Measurements from ENCODE around the gene GTF2A1. TPM values are rescaled to one million over a fixed set of nuclear protein-coding genes. Genes with fewer than 3 reads are reported as not detected.

The GTF2A1 gene
- total and polyA plus RNA-seq, 2 experiments from 2014 or later: 3.8 to 25.1 TPM

DNA sequence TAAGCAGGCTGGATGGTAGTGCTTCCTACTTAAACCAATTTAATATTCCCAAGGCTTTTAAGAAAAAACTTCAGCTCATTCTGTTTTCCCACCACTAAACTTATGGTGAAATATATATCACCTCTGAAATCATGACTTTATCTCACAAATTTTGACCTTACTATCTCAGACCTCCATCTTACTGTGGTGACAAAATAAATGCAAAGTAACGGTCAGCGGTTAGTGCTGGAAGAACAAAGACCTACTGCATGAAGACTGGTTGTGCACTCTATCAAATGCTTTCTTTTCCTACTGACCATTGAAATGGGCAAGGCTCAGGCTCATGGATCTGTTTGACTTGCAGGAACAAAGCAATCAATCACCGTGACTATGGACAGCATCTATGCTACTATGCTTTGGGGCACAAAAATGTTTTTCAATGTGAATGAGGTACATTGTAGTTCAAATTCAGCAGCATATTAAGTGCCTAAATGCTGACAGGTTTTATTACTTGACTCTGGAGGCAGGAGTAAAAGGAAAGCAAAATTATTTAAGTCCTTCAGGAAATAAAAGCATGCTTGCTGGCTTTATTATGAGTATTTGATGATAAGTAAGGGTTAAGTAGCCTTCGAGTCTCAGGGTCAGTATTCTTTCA is 43.1 kb upstream of the GTF2A1 start:
- Histone ChIP-seq H3K79me2 (no peaks in the 10 kb centered on the region), H2AFZ (no peak overlapping the region), H3K4me2 (no peak overlapping the region), H3K36me3 (replicated peaks; ENCODE audit: insufficient read depth, low read depth) (no peaks in the 10 kb centered on the region), H3K9me3 (ENCODE audit: low read depth) (no peaks in the 10 kb centered on the region), H3K4me1 (ENCODE audit: insufficient read depth) (no peaks in the 10 kb centered on the region), H3K4me3 (no peak overlapping the region), H4K20me1 (ENCODE audit: insufficient read depth, poor library complexity, severe bottlenecking) (no peaks in the 10 kb centered on the region), H3K9me2 (replicated peaks; ENCODE audit: insufficient read depth) (no peaks in the 10 kb centered on the region), H3K27ac (no peak overlapping the region), H3K27me3 (no peaks in the 10 kb centered on the region)
- WGBS (ENCODE audit: low lambda C conversion rate, missing lambda C conversion rate): 81% methylated on average over 4 of the region's 4 CpGs
- no peak for DNase-seq (ENCODE audit: low spot score)
- TF ChIP-seq, protein P1, sequence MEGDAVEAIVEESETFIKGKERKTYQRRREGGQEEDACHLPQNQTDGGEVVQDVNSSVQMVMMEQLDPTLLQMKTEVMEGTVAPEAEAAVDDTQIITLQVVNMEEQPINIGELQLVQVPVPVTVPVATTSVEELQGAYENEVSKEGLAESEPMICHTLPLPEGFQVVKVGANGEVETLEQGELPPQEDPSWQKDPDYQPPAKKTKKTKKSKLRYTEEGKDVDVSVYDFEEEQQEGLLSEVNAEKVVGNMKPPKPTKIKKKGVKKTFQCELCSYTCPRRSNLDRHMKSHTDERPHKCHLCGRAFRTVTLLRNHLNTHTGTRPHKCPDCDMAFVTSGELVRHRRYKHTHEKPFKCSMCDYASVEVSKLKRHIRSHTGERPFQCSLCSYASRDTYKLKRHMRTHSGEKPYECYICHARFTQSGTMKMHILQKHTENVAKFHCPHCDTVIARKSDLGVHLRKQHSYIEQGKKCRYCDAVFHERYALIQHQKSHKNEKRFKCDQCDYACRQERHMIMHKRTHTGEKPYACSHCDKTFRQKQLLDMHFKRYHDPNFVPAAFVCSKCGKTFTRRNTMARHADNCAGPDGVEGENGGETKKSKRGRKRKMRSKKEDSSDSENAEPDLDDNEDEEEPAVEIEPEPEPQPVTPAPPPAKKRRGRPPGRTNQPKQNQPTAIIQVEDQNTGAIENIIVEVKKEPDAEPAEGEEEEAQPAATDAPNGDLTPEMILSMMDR (IDR thresholded peaks at IDR 0.05; ENCODE audit: poor library complexity): no peak
- no peak for TF ChIP-seq EZH2phosphoT487 (IDR thresholded peaks at IDR 0.05; ENCODE audit: low read depth, severe bottlenecking, unreplicated experiment)
- no peak for TF ChIP-seq EZH2 (IDR thresholded peaks at IDR 0.05; ENCODE audit: borderline replicate concordance)

DNA sequence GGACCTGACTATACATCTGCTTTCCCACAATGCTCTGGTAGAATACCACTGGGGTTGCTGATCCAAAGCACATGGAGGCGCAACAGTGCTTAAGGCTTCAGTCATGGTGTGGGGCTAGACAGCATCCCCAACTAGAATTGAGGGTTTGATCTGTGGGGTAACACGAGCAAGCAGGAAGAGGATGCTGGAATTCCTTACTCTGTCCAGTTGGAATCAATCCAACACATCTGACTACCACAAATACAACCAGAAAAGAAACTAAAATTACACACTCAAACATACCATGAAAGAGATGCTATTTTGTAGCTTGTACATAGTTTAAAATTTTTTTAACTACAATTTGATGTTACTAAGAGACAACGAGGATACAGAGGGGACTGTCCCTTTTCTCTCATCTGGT is 40.4 kb upstream of the GTF2A1 start:
- Histone ChIP-seq H3K27me3 (no peaks in the 10 kb centered on the region), H4K20me1 (ENCODE audit: insufficient read depth, poor library complexity, severe bottlenecking) (no peaks in the 10 kb centered on the region), H3K36me3 (replicated peaks; ENCODE audit: insufficient read depth, low read depth) (no peaks in the 10 kb centered on the region), H3K9me3 (ENCODE audit: low read depth) (no peaks in the 10 kb centered on the region), H2AFZ (no peak overlapping the region), H3K9me2 (replicated peaks; ENCODE audit: insufficient read depth) (no peaks in the 10 kb centered on the region), H3K27ac (no peak overlapping the region), H3K4me2 (no peak overlapping the region), H3K4me1 (ENCODE audit: insufficient read depth) (no peaks in the 10 kb centered on the region), H3K4me3 (no peak overlapping the region), H3K79me2 (no peaks in the 10 kb centered on the region)
- WGBS (ENCODE audit: low lambda C conversion rate, missing lambda C conversion rate): 81% methylated on average over 3 of the region's 3 CpGs
- TF ChIP-seq EZH2 (IDR thresholded peaks at IDR 0.05; ENCODE audit: borderline replicate concordance) (no peak), EZH2phosphoT487 (IDR thresholded peaks at IDR 0.05; ENCODE audit: low read depth, severe bottlenecking, unreplicated experiment) (no peak)
- TF ChIP-seq, protein P1 (IDR thresholded peaks at IDR 0.05; ENCODE audit: poor library complexity): no peak
- DNase-seq (ENCODE audit: low spot score): no peak

DNA sequence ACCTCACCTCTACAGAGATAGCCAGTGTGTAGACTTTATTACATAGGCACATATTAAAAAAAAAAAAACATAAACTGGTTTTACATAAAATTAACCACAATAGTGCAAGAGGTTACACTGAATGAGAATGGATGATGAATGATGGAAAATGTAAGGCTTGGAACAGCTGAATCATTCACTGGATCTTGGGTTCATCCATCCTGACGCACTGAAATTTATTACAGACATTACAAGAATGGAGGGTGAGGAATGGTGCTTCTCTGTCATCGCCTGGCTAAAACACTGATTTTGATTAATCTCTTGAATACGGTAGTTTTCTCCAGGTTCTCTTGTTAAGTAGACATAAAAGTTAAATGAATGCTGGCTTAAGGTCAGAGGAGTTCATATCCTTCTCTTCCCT is 40.0 kb upstream of the GTF2A1 start:
- WGBS (ENCODE audit: low lambda C conversion rate, missing lambda C conversion rate): 86% methylated on average over 3 of the region's 3 CpGs

More for the DNA sequence above, 40.0 kb upstream of the GTF2A1 start:
- no peak for DNase-seq (ENCODE audit: low spot score)
- no peak overlapping the region for H2AFZ ChIP-seq
- H3K9me2 ChIP-seq (replicated peaks; ENCODE audit: insufficient read depth): no peaks in the 10 kb centered on the region
- H3K9me3 ChIP-seq (ENCODE audit: low read depth): no peaks in the 10 kb centered on the region
- no peak overlapping the region for H3K27ac ChIP-seq
- TF ChIP-seq EZH2 (IDR thresholded peaks at IDR 0.05; ENCODE audit: borderline replicate concordance) (no peak), EZH2phosphoT487 (IDR thresholded peaks at IDR 0.05; ENCODE audit: low read depth, severe bottlenecking, unreplicated experiment) (no peak)
- TF ChIP-seq, protein P1 (IDR thresholded peaks at IDR 0.05; ENCODE audit: poor library complexity): no peak
- no peak overlapping the region for H3K4me3 ChIP-seq
- H3K4me1 ChIP-seq (ENCODE audit: insufficient read depth): no peaks in the 10 kb centered on the region
- H3K27me3 ChIP-seq: no peaks in the 10 kb centered on the region
- H4K20me1 ChIP-seq (ENCODE audit: insufficient read depth, poor library complexity, severe bottlenecking): no peaks in the 10 kb centered on the region
- no peaks in the 10 kb centered on the region for H3K79me2 ChIP-seq
- H3K36me3 ChIP-seq (replicated peaks; ENCODE audit: insufficient read depth, low read depth): no peaks in the 10 kb centered on the region
- no peak overlapping the region for H3K4me2 ChIP-seq
